VCaP (cell line): ENCODE measurements around the gene TXNIP.
"Not testable (repeated sequence)": the region's sequence is repeated elsewhere in the genome, so short reads cannot be mapped to it uniquely, and the experiment has no call there.

Experiments used
- H3K27ac ChIP-seq: fragments of 450-650 bp; 2 replicates; pipeline ENCODE4 v1.5.1; 2017
- CTCF ChIP-seq: fragments of 450-650 bp; conservative IDR thresholded peaks from 2 replicates; pipeline ENCODE4 v1.5.1; 2017; ENCODE audit warnings: mild to moderate bottlenecking, moderate library complexity

The TXNIP gene

GRCh38 chr1:146029117-146029516 is 32.7 kb upstream of the TXNIP start:
- no peak for TF ChIP-seq CTCF
- no peak overlapping the region for H3K27ac ChIP-seq

GRCh38 chr1:146026650-146027049 is 30.3 kb upstream of the TXNIP start:
- H3K27ac ChIP-seq: not testable (repeated sequence)

- H3K27ac ChIP-seq: not testable (repeated sequence)
Observed at GRCh38 chr1:146025787-146026495, 29.6 kb upstream of the TXNIP start.

GRCh38 chr1:146022403-146023127 is 26.2 kb upstream of the TXNIP start:
- no peak for TF ChIP-seq CTCF
- H3K27ac ChIP-seq: no peak overlapping the region

GRCh38 chr1:146021622-146022402 is 25.4 kb upstream of the TXNIP start, which contains the start of gene HJV:
HJV (minus strand) TSS chr1:146021735; CDS start chr1:146020231, 1,504 bp downstream.
- TF ChIP-seq CTCF: no peak
- H3K27ac ChIP-seq: no peak within 1 kb of the TSS

GRCh38 chr1:146021050-146021445 is 24.7 kb upstream of the TXNIP start:
- no peak overlapping the region for H3K27ac ChIP-seq
- TF ChIP-seq CTCF: no peak

GRCh38 chr1:146020058-146021049 is 24.0 kb upstream of the TXNIP start:
- H3K27ac ChIP-seq: no peak overlapping the region
- no peak for TF ChIP-seq CTCF
